Suprapubic skin (tissue), 4 donors: ENCODE results near the gene ABLIM3. TPM values are rescaled to one million over a fixed set of nuclear protein-coding genes. Genes with fewer than 3 reads are reported as not detected.

Experiments used
- DNase-seq, 2 donors: peaks; one replicate each; pipeline ENCODE4 v3.0.0-alpha.2; 2019; ENCODE audit warnings: low spot score in 2 of 2
- H3K27ac ChIP-seq: fragments of 200-600 bp; sonication (generic); one replicate; pipeline ENCODE4 v1.5.1; 2019
- H3K27me3 ChIP-seq: fragments of 200-600 bp; sonication (generic); one replicate; pipeline ENCODE4 v1.5.1; 2019
- H3K36me3 ChIP-seq: fragments of 200-600 bp; sonication (generic); one replicate; pipeline ENCODE4 v1.5.1; 2019
- H3K4me1 ChIP-seq: fragments of 200-600 bp; sonication (generic); one replicate; pipeline ENCODE4 v1.5.1; 2019
- H3K4me3 ChIP-seq: fragments of 200-600 bp; sonication (generic); one replicate; pipeline ENCODE4 v1.5.1; 2019; ENCODE audit warnings: mild to moderate bottlenecking
- H3K9me3 ChIP-seq: fragments of 200-600 bp; sonication (generic); one replicate; pipeline ENCODE4 v1.5.1; 2019
- EP300 ChIP-seq: sonication (generic); formaldehyde crosslinking; IDR thresholded peaks from one replicate; pipeline ENCODE4 v1.6.1; 2017; ENCODE audit warnings: antibody characterized with exemption
- POLR2A ChIP-seq, 2 donors: fragments of 450-650 bp; IDR thresholded peaks; one replicate each; pipeline ENCODE4 v1.6.1; 2017; ENCODE audit warnings: antibody characterized with exemption in 2 of 2, mild to moderate bottlenecking in 2 of 2, moderate library complexity in 2 of 2
- POLR2AphosphoS5 ChIP-seq, 3 donors: sonication (generic); formaldehyde crosslinking; IDR thresholded peaks; one replicate each; pipeline ENCODE4 v1.6.1; 2017; ENCODE audit warnings: antibody characterized with exemption in 3 of 3
- WGBS: methylation state at CpG from one replicate; pipeline ENCODE4 v1.1.5; 2018; 5-methylcytosine and 5-hydroxymethylcytosine counted together
- total RNA-seq, 4 donors: library from RNA; depleted of rRNA; stranded (reverse); fragments of >200 nt; gene quantifications; one replicate each; pipeline ENCODE4 v1.1.0, GENCODE V29; 2016
- TF ChIP-seq, protein P1 (sequence below), 2 donors: fragments of 200-600 bp in 1 of 2; fragments of 450-650 bp in 1 of 2; sonication (generic) in 1 of 2; IDR thresholded peaks; one replicate each; pipeline ENCODE4 v1.5.1; 2016 to 2019; ENCODE audit warnings: antibody characterized with exemption in 2 of 2, mild to moderate bottlenecking in 1 of 2, moderate library complexity in 1 of 2

ABLIM3 gene
- total RNA-seq, 4 donors from 2014 or later = 4.7 to 22.6 (median 13.4) TPM

DNA sequence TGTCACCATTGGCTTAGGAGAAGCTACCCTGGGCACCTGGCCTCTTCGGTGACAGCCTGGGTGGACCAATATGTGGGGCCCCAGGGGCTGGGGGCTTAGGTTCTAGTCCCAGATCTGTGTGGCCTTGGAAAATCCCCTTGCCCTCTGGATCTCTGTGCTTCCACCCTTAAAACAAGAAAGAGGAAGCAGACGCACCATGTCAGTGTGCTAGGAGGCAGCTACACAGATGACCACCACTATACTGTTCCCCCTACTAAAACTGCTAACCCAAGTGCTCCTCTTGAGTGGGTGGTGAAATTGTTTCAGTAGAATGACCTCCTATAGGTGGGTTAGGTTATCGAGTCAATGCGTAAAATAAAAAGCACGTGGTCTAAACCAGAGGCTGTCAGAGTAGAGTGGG, 161.3 kb downstream of the ABLIM3 start:
- peaks cover 36% of the 10 kb centered on the region for H3K36me3 ChIP-seq
- H3K9me3 ChIP-seq = no peaks in the 10 kb centered on the region
- DNase-seq = no peak
- H3K27ac ChIP-seq = no peak overlapping the region
- no peaks in the 10 kb centered on the region for H3K27me3 ChIP-seq
- TF ChIP-seq, protein P1, sequence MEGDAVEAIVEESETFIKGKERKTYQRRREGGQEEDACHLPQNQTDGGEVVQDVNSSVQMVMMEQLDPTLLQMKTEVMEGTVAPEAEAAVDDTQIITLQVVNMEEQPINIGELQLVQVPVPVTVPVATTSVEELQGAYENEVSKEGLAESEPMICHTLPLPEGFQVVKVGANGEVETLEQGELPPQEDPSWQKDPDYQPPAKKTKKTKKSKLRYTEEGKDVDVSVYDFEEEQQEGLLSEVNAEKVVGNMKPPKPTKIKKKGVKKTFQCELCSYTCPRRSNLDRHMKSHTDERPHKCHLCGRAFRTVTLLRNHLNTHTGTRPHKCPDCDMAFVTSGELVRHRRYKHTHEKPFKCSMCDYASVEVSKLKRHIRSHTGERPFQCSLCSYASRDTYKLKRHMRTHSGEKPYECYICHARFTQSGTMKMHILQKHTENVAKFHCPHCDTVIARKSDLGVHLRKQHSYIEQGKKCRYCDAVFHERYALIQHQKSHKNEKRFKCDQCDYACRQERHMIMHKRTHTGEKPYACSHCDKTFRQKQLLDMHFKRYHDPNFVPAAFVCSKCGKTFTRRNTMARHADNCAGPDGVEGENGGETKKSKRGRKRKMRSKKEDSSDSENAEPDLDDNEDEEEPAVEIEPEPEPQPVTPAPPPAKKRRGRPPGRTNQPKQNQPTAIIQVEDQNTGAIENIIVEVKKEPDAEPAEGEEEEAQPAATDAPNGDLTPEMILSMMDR (IDR thresholded peaks at IDR 0.05) = no peak
- 91% methylated on average over 4 of the region's 5 CpGs for WGBS
- H3K4me1 ChIP-seq = peaks cover 6% of the 10 kb centered on the region
- no peak overlapping the region for H3K4me3 ChIP-seq

DNA sequence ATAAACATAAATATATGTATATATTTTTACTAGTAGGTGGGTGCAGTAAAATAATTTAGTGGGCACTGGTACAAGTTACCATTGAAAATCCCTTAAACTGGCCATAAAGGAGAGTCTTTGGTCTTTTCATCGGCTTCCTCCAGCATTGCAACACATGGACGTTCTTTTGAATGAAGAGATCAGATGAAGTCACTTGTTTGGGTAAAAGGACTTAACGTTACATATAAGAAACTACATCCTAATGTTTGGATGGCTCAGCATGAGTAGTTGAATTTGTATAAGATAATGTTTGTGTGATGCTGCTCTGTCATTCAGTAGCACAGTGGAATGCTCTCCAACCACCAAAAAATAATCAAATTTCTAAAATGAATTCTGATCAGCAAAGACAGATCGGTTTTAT, 161.9 kb downstream of the ABLIM3 start:
- H3K9me3 ChIP-seq = no peaks in the 10 kb centered on the region
- 86% methylated on average over 4 of the region's 4 CpGs for WGBS

DNA sequence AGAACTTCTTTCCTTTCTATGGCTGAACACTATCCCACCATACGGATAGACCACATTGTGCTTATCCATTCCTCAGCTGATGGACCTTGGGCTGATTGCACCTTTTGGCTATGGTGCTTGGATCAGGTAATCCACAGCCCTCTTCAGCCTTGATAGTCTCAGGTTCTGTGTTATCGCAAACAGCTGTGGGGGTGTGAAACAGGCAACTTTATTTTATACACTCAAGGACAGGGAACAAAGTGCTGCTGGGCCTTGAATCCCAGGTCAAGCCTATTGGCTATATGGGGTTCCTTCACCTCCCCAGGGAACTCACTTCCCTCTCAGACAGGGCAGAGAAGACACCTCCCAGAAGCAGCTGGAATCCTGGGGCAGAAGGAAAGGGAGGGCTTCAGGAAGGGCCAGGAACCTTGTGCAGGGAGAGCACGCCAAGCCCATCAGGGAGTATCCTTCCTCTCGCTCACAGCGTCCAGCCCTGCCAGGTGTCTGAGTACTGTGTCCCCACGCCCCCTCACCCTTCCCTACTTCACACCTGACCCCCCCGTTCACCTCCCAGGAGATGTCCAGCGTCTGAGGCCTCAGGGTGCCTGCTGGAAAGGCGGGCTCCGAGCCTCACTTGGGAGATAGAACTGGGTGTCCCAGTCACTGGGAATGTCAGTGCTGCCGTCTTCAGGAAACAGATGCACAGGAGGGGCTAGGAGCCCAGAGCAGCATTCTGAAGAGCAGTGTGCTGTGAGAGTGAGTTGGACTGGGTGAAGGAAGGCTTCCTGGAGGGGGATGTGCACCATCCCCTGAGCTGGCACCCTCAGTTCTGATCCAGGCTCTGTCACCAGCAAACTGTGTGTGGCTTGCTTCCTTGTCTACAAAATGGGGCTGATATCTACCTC, 163.1 kb downstream of the ABLIM3 start:
- no peak overlapping the region for H3K4me3 ChIP-seq
- no peak for DNase-seq
- no peak for TF ChIP-seq POLR2AphosphoS5 (IDR thresholded peaks at IDR 0.05)
- TF ChIP-seq, protein P1 (IDR thresholded peaks at IDR 0.05) = no peak
- no peak for TF ChIP-seq POLR2A (IDR thresholded peaks at IDR 0.05)
- TF ChIP-seq EP300 = no peak
- H3K4me1 ChIP-seq = no peaks in the 10 kb centered on the region
- no peaks in the 10 kb centered on the region for H3K27me3 ChIP-seq
- H3K9me3 ChIP-seq = no peaks in the 10 kb centered on the region
- H3K36me3 ChIP-seq = peaks cover 33% of the 10 kb centered on the region
- WGBS = 88% methylated on average over 11 of the region's 11 CpGs
- H3K27ac ChIP-seq = no peak overlapping the region

More for the DNA sequence above, 161.9 kb downstream of the ABLIM3 start:
- no peak for TF ChIP-seq EP300
- Histone ChIP-seq H3K4me1 (peaks cover 6% of the 10 kb centered on the region), H3K36me3 (peaks cover 36% of the 10 kb centered on the region), H3K4me3 (no peak overlapping the region), H3K27ac (no peak overlapping the region), H3K27me3 (no peaks in the 10 kb centered on the region)
- DNase-seq = no peak

DNA sequence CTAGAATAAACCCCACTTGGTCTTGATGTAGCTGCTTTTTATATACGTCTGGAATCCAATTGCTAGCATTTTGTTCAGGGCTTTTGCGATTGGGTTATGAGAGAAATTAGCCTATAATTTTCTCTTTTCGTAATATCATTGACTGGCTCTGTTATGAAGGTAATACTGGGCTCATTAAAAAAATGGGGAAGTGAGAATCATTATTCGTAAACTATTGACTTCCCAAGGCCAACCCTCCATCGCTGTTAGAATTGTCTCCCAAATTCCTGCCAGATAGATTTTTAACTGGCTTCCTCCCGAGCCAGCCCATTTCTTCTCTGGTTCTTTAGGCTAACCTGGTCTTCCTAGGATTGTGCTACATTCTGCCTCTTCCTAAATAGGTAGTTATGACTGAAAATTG, 168.1 kb downstream of the ABLIM3 start:
- WGBS = 83% methylated on average over 6 of the region's 6 CpGs
- peaks cover 3% of the 10 kb centered on the region for H3K4me1 ChIP-seq

More for the DNA sequence above, 168.1 kb downstream of the ABLIM3 start:
- H3K27ac ChIP-seq = no peak overlapping the region
- peaks cover 23% of the 10 kb centered on the region for H3K36me3 ChIP-seq
- no peaks in the 10 kb centered on the region for H3K27me3 ChIP-seq
- DNase-seq = no peak
- no peaks in the 10 kb centered on the region for H3K9me3 ChIP-seq
- TF ChIP-seq POLR2A (IDR thresholded peaks at IDR 0.05) = no peak
- TF ChIP-seq EP300 = no peak
- TF ChIP-seq, protein P1 (IDR thresholded peaks at IDR 0.05) = no peak
- no peak overlapping the region for H3K4me3 ChIP-seq

Other genes starting within 250 kb of the ABLIM3 start
- gene SH3TC2, start 78.4 kb upstream of the ABLIM3 start, total RNA-seq = 1 to 10 TPM; 1.9 to 8.2 (median 5.2) TPM
- gene AFAP1L1, start 130.4 kb downstream of the ABLIM3 start, total RNA-seq = 10 to 100 TPM in 1 of 4 donors, 1 to 10 TPM in 3; 4.8 to 11.6 (median 7.3) TPM
- 10 to 100 TPM in 2 of 4 donors, 1 to 10 TPM in 2; 8.4 to 12.4 (median 10.6) TPM for gene GRPEL2, start 204.0 kb downstream of the ABLIM3 start, total RNA-seq
- gene PCYOX1L, start 216.6 kb downstream of the ABLIM3 start, total RNA-seq = 10 to 100 TPM in 1 of 4 donors, 1 to 10 TPM in 3; 4.5 to 11.8 (median 5.8) TPM
- not detected for gene IL17B, start 237.8 kb downstream of the ABLIM3 start, total RNA-seq